ENCODE measurements around the gene GDA.

GRCh38 chr9:72204062-72204461 lies 54.8 kb downstream of the GDA start:
- no peak for TF ChIP-seq TEAD4 (IDR thresholded peaks at IDR 0.05)
- no peak for TF ChIP-seq USF1 (IDR thresholded peaks at IDR 0.05)
- no peak for TF ChIP-seq EP300 (IDR thresholded peaks at IDR 0.05; ENCODE audit: borderline replicate concordance)
- no peak for TF ChIP-seq YY1 (IDR thresholded peaks at IDR 0.05; ENCODE audit: low read depth)
- no peak for TF ChIP-seq CEBPB (IDR thresholded peaks at IDR 0.05)
- TF ChIP-seq MAX (IDR thresholded peaks at IDR 0.05), result no peak
- no peak for TF ChIP-seq RAD21 (IDR thresholded peaks at IDR 0.05; ENCODE audit: low read depth)
- no peak for TF ChIP-seq CREB1 (IDR thresholded peaks at IDR 0.05; ENCODE audit: low read depth)
- TF ChIP-seq FOXM1 (IDR thresholded peaks at IDR 0.05; ENCODE audit: borderline replicate concordance, low read depth), result no peak
- TF ChIP-seq ZBTB7A (IDR thresholded peaks at IDR 0.05; ENCODE audit: low read depth), result no peak
- TF ChIP-seq REST (IDR thresholded peaks at IDR 0.05; ENCODE audit: low read depth), result no peak
- TF ChIP-seq TAF1 (IDR thresholded peaks at IDR 0.05; ENCODE audit: low read depth), result no peak
- TF ChIP-seq NFIC (IDR thresholded peaks at IDR 0.05), result no peak
